HG03064 (cell line): ENCODE data around the gene SMIM1.

ENCODE experiments used
- ATAC-seq: cut with Tn5 transposase; IDR thresholded peaks from one replicate; pipeline ENCODE4 v1.9.1; 2021; ENCODE audit warnings: low read depth; ENCODE audit not compliant: unreplicated experiment

Gene SMIM1

DNA sequence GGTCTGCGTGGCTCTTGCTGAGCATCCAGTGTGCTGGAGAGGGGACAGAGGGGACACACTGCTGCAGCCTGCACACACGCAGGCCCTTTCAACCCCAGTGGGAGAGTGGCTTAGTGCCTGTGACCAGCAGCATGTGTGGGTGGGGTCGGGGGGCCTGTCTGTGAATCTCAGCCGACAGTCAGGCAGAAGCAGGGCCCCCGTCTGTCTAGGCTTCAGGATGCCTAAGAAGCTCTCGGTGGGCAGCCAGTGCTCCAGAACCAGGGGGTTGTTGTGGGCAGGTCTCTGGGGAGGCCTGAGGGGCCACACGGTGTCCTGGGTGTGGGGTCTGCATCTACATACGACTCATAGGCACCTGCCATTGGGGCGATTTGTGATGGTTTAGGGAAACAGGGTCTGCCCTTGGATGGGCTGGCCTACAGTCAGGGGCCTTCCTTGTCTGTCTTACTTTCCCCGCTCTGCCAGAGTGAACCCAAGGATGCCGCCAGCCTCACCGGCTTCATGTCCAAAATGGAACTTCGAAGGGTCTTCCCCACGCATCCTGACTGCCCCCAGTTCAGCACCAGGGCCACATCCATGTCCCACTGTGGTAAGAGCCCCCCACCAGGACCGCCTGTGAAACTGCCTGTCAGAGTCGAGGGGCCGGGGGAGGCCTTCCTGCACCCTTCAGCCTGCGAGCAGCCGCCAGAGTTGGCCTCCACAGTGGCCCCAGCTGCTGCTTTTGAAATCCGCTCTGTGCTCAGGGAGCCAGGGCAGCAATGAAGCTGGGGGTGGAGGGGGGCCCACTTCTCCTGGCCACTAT, 18.7 kb upstream of the SMIM1 start:
- no peak for ATAC-seq

GRCh38 chr1:3756394-3756793, 16.2 kb upstream of the SMIM1 start:
- ATAC-seq, result no peak

- no peak for ATAC-seq
These were observed 13.4 kb upstream of the SMIM1 start for GRCh38 chr1:3759164-3759563.

- no peak for ATAC-seq
These were observed 12.8 kb upstream of the SMIM1 start for GRCh38 chr1:3759796-3760195.

- ATAC-seq, result no peak
These were observed 11.1 kb upstream of the SMIM1 start for GRCh38 chr1:3761296-3762010.

GRCh38 chr1:3762151-3762872, 10.2 kb upstream of the SMIM1 start:
- ATAC-seq, result no peak

- no peak for ATAC-seq
These were observed 9.7 kb upstream of the SMIM1 start for GRCh38 chr1:3762873-3763228.

GRCh38 chr1:3763351-3764125, 9.0 kb upstream of the SMIM1 start:
- ATAC-seq, result no peak

GRCh38 chr1:3767328-3767925, 5.1 kb upstream of the SMIM1 start:
- ATAC-seq, result no peak

DNA sequence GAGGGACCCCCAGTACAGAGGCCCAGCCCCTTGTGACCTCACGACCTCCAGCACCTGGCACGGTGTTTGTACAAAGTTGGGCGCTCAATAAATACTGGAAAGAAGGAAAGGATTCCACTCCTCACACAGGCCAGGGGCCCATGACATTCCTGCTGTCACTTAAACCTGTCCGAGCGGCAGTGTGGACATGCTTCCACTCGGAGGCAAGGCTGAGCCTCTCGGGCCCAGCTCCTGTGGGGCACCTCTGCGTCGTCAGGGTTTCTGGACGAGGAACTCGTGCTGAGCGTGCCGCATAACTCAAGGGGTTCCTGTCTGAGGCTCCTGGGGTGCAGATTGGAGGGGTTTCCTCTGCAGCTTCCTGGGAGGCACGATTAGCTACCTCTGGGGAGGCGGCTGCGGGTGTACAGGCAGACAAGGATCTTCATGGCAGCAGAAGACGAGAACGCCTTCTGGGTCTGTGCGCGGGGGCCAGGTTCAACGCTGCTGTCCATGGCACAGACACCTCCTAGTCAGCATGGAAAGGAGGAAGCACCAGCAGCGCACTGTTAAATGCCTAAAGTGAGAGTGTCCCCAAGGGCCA, 3.6 kb upstream of the SMIM1 start:
- ATAC-seq, result no peak

DNA sequence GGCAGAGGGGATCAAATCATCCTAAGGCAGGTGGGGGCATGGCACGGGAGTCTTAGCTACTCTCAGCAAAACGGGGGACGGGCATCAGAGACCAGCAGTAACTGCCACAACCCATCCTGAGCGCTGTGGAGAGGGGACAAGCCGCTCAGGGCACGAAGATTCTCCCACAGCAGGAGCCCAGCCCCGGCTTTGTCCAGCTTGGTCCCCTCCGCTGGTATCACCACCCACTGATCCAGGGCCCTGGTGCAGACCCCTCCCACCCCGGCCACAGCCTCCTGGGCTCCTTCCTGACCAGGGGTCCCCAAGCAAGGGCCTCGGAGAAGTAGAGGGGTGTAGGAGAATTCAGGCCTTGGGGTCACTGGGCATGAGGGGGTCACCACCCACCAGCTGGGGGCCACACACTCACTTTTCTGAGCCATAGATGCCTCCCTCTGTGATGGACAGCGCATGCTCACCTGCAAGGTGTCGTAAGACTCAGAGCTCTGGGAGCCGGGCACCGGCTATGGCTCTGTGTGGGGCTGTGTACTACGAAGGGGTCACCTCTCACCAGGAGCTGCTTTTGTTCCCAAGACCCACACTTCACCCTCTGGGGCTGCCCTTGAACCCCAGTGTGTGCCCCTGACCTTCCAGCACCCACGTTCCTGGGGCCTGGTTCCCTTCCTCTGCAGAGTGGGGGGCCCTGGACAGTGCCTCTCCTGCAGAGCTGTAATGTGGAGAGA, 2.3 kb upstream of the SMIM1 start:
- no peak for ATAC-seq

GRCh38 chr1:3771108-3772026, 1.2 kb upstream of the SMIM1 start:
- ATAC-seq, result no peak

DNA sequence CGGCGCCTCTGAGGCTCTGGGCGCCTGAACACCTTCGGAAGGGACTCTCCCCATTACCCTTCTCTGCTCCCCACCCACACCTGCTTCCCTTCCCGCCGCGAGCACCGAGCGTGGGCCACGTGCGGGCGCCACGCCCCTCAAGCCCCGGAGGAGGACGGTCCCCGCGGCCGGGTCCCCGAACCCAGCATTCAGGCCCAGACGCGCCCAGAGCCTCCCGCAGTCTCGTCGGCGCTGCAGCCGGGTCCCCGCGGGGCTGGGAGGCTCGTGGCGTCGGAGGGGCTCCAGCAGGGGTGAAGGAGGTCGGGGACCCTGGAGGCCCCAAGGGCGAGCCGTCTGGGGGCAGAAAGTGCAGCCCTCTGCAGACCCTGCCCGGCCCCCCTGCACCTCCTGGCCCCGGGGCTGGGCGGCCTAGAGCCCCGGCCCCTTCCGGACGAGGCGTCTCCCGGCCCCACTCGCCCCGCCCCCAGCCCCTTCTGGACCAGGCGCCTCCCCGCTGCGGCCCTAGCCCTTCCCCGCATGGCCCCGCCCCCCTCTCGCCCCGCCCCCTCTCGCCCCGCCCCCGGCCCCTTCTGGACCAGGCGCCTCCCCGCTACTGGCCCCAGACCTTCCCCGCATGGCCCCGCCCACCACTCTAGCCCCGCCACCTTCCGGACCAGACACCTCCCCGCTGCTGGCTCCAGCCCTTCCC, 378 bp upstream of the SMIM1 start:
- peak; percentile 64 for ATAC-seq

DNA sequence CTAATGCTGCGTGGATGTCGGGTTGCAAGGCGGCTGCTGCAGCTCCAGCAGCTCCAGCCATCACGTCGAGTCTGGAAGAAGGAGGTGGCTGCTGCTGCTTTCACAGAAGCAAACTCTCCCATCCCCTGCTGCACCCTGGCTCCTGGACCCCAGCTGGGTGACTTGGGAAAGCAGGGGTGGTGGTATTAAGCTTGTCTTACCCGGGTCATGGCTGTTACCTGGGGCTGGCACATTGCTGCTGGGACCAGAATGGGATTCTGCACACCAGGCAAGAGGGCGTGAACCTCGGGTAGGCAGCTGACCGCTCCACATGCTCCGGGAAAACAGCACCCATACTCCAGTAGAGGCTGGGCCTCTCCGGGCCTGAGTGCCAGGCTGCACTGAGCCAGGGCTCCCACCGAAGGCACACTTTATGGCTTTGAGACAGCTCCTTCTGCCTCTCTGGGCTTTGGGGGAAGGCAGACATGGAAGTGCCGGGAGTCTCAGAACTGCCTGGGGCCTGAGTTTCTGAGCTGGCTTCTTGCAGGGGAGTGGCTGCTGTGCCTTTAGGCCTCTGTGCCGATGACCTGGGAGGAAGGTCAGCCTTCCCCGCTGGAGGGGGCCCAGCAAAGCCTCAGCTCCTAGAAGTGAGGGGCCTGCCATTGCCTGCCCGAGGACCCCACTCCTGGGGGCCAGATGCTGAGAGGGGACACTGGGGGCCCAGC, 1.2 kb downstream of the SMIM1 start:
- ATAC-seq, result no peak

GRCh38 chr1:3774276-3774945, 1.9 kb downstream of the SMIM1 start:
- ATAC-seq, result no peak

DNA sequence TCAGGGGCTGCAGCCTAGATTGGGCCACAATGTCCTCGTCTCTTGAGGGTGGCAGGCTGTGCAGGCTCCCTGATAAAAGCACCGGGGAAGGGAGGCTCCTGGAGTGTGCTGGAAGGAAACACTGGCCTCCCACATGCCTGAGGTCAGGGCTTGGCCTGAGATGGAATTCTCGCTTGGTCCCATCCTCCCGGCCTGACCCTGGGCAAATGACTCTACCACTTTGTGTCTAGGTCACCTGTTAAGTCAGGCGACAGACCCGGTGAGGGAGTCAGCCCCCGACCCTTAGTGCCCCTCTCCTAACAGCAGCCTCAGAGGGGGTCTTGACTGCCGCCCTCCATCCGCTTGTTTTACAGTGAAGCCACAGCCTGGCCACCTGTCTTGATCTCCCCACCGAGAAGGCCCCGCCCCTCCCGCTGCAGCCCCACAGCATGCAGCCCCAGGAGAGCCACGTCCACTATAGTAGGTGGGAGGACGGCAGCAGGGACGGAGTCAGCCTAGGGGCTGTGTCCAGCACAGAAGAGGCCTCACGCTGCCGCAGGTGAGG, 2.5 kb downstream of the SMIM1 start:
- no peak for ATAC-seq
